Testis (tissue), 2 donors: ENCODE measurements around the gene APOL6.

Source experiments
- CTCF ChIP-seq, 3 experiments: fragments of 450-650 bp in 2 of 3; fragments of 200-600 bp in 1 of 3; sonication (generic) in 1 of 3; IDR thresholded peaks; one replicate each; pipeline ENCODE4 v1.5.1; 2016 to 2019; ENCODE audit warnings: antibody characterized with exemption in 3 of 3, mild to moderate bottlenecking in 2 of 3, moderate library complexity in 1 of 3
- POLR2A ChIP-seq: fragments of 450-650 bp; IDR thresholded peaks from one replicate; pipeline ENCODE4 v1.6.1; 2017; ENCODE audit warnings: antibody characterized with exemption, mild to moderate bottlenecking, moderate library complexity

- TF ChIP-seq CTCF (IDR thresholded peaks at IDR 0.05) (no peak), POLR2A (no peak)
Observed at GRCh38 chr22:35653824-35654223, 5.6 kb downstream of the APOL6 start.
